C4-2B (cell line): ENCODE measurements around the gene YJEFN3.

Source experiments
- CTCF ChIP-seq: fragments of 450-650 bp; conservative IDR thresholded peaks from 2 replicates; pipeline ENCODE4 v1.5.1; 2017; ENCODE audit warnings: mild to moderate bottlenecking
- ZFX ChIP-seq: fragments of 450-650 bp; IDR thresholded peaks from 2 replicates; pipeline ENCODE4 v1.6.1; 2017

GRCh38 chr19:19584356-19584755 is 55.6 kb downstream of the YJEFN3 start:
- TF ChIP-seq CTCF, result no peak
- TF ChIP-seq ZFX, result no peak
